B cell (primary cell): Measurements from ENCODE around the gene KLF12. TPM values are rescaled to one million over a fixed set of nuclear protein-coding genes. Genes with fewer than 3 reads are reported as not detected.

Source experiments
- ATAC-seq: fragments of 200-7000 bp; cut with Tn5 transposase; one replicate; pipeline ENCODE4 v1.10.0; 2021; ENCODE audit warnings: low read depth, mild to moderate bottlenecking, moderate number of reproducible peaks, moderate library complexity
- CTCF ChIA-PET: fragments of 350-600 bp; sonication (Branson Sonifier 250); formaldehyde crosslinking; loops from one replicate; lab custom pipeline; 2021; ENCODE audit warnings: antibody characterized with exemption, inconsistent platforms; lab: Charles Lee
- POLR2A ChIA-PET: fragments of 350-600 bp; sonication (Branson Sonifier 250); formaldehyde crosslinking; loops from one replicate; lab custom pipeline; 2021; ENCODE audit warnings: antibody characterized with exemption; lab: Charles Lee
- DNase-seq: peaks from one replicate; pipeline ENCODE4 v3.0.0; 2013
- H2AFZ ChIP-seq: 2 replicates; pipeline ENCODE4 v1.6.1; 2012; ENCODE audit warnings: mild to moderate bottlenecking, low read depth, low read length; ENCODE audit not compliant: insufficient read depth, poor library complexity, severe bottlenecking
- H3K27ac ChIP-seq, 2 donors: 1 replicate in 1 of 2; 2 replicates in 1 of 2; pipeline ENCODE4 v1.5.1; 2012 to 2013; ENCODE audit warnings: low read length in 2 of 2, mild to moderate bottlenecking in 2 of 2, moderate library complexity in 1 of 2
- H3K27me3 ChIP-seq, 4 experiments: fragments of 200-600 bp in 1 of 4; sonication (generic) in 1 of 4; replicated peaks in 1 of 4; 1 replicate in 2 of 4; 2 replicates in 2 of 4; pipeline versions ENCODE4 v1.6.1 to v1.7.0; 2013 to 2016; ENCODE audit warnings: low read length in 3 of 4, mild to moderate bottlenecking in 2 of 4, mixed read lengths in 1 of 4, moderate library complexity in 1 of 4; ENCODE audit not compliant: insufficient read depth in 4 of 4, control insufficient read depth in 3 of 4; ENCODE audit errors: control extremely low read depth in 1 of 4
- H3K36me3 ChIP-seq, 2 experiments: replicated peaks in 1 of 2; 1 replicate in 1 of 2; 2 replicates in 1 of 2; pipeline versions ENCODE4 v1.6.1 to v1.7.1; 2013; ENCODE audit warnings: low read length in 1 of 2; ENCODE audit not compliant: insufficient read depth in 2 of 2, control insufficient read depth in 1 of 2; ENCODE audit errors: control extremely low read depth in 1 of 2, extremely low read depth in 1 of 2
- H3K4me1 ChIP-seq, 2 donors: fragments of 200-600 bp in 1 of 2; sonication (generic) in 1 of 2; 1 replicate in 1 of 2; 2 replicates in 1 of 2; pipeline versions ENCODE4 v1.5.1 to v1.6.1; 2013 to 2017; ENCODE audit warnings: low read length in 2 of 2; ENCODE audit not compliant: control insufficient read depth in 2 of 2, insufficient read depth in 2 of 2
- H3K4me2 ChIP-seq: replicated peaks from 2 replicates; pipeline ENCODE3; 2012; ENCODE audit warnings: mild to moderate bottlenecking, low read depth, low read length; ENCODE audit not compliant: poor library complexity, severe bottlenecking
- H3K4me3 ChIP-seq, 5 experiments: fragments of 200-600 bp in 1 of 5; sonication (generic) in 1 of 5; 1 replicate in 3 of 5; 2 replicates in 2 of 5; pipeline versions ENCODE4 v1.5.1 to v1.7.0; 2011 to 2016; ENCODE audit warnings: low read length in 4 of 5, mild to moderate bottlenecking in 4 of 5, low read depth in 2 of 5, control low read depth in 1 of 5, moderate library complexity in 1 of 5; ENCODE audit not compliant: insufficient read depth in 1 of 5; ENCODE audit errors: control extremely low read depth in 1 of 5, extremely low read depth in 1 of 5
- H3K79me2 ChIP-seq: fragments of 200-600 bp; sonication (generic); one replicate; pipeline ENCODE4 v1.6.0; 2016; ENCODE audit warnings: low read length; ENCODE audit not compliant: control insufficient read depth, insufficient read depth
- H3K9ac ChIP-seq: fragments of 200-600 bp; sonication (generic); 2 replicates; pipeline ENCODE4 v1.6.1; 2017; ENCODE audit warnings: mild to moderate bottlenecking, low read length, moderate library complexity
- H3K9me3 ChIP-seq, 3 donors: one replicate each; pipeline versions ENCODE4 v1.6.1 to v1.7.1; 2013; ENCODE audit warnings: low read length in 2 of 3; ENCODE audit not compliant: control insufficient read depth in 2 of 3, insufficient read depth in 1 of 3; ENCODE audit errors: control extremely low read depth in 1 of 3
- H4K20me1 ChIP-seq: 2 replicates; pipeline ENCODE4 v1.6.0; 2012; ENCODE audit warnings: mild to moderate bottlenecking, low read length; ENCODE audit not compliant: insufficient read depth, control insufficient read depth, poor library complexity, severe bottlenecking
- H3K27ac Mint-ChIP-seq: one replicate; pipeline ENCODE4 v1.8.0; 2021; ENCODE audit warnings: mixed read lengths
- H3K27me3 Mint-ChIP-seq: one replicate; pipeline ENCODE4 v1.8.0; 2021; ENCODE audit warnings: mixed read lengths
- H3K4me1 Mint-ChIP-seq: one replicate; pipeline ENCODE4 v1.8.0; 2021; ENCODE audit warnings: mixed read lengths
- H3K4me3 Mint-ChIP-seq: one replicate; pipeline ENCODE4 v1.8.0; 2021; ENCODE audit warnings: mixed read lengths
- H3K9me3 Mint-ChIP-seq: one replicate; pipeline ENCODE4 v1.8.0; 2022; ENCODE audit warnings: mixed read lengths; ENCODE audit not compliant: insufficient read depth
- CTCF ChIP-seq: fragments of 200-600 bp; IDR thresholded peaks from one replicate; pipeline ENCODE4 v1.8.0; 2022; ENCODE audit warnings: antibody characterized with exemption, mild to moderate bottlenecking
- EZH2 ChIP-seq: IDR thresholded peaks from 2 replicates; pipeline ENCODE4 v1.6.1; 2012; ENCODE audit warnings: borderline replicate concordance, low read depth, mild to moderate bottlenecking, moderate library complexity, low read length; ENCODE audit not compliant: insufficient read depth, poor library complexity, severe bottlenecking
- WGBS: methylation state at CpG from one replicate; pipeline ENCODE4 v1.1.5; 2013; ENCODE audit warnings: missing lambda C conversion rate; ENCODE audit not compliant: insufficient coverage; 5-methylcytosine and 5-hydroxymethylcytosine counted together
- intact Hi-C: fragments of 100-400 bp; cut with micrococcal nuclease; formaldehyde crosslinking; loops from one replicate; pipeline ENCODE4 v1.10.0; 2022
- polyA plus RNA-seq: library from polyadenylated mRNA; depleted of rRNA; stranded (reverse); fragments of >200 nt; gene quantifications from 2 replicates; pipeline ENCODE4 v1.2.3, GENCODE V29; 2012
- total RNA-seq, 2 donors: library from RNA; stranded (reverse); fragments of 120-200 nt in 1 of 2; gene quantifications; 1 replicate in 1 of 2; 2 replicates in 1 of 2; pipeline versions ENCODE4 v1.2.3 to v1.2.4, GENCODE V29; 2013 to 2022

Gene KLF12
- total and polyA plus RNA-seq, 2 donors (not counting 1 experiment from before 2014, with no cell fraction given), result 6.7 to 55.7 TPM

- TF ChIP-seq CTCF, result no peak
- no peak for TF ChIP-seq EZH2
- H3K79me2 ChIP-seq, result no peaks in the 10 kb centered on the region
- H3K27ac ChIP-seq, result no peak overlapping the region
- intact Hi-C loops, result no loop called here
- peaks cover 6% of the 10 kb centered on the region for H3K27me3 Mint-ChIP-seq
- H3K4me3 ChIP-seq, result no peak overlapping the region
- H3K9ac ChIP-seq, result no peak overlapping the region
- H3K4me3 Mint-ChIP-seq, result no peak overlapping the region
- ChIA-PET POLR2A (no interaction called here), CTCF (no interaction called here)
- no peak overlapping the region for H2AFZ ChIP-seq
- no peaks in the 10 kb centered on the region for H3K36me3 ChIP-seq
- ATAC-seq (no peak), DNase-seq (no peak)
- no peaks in the 10 kb centered on the region for H4K20me1 ChIP-seq
- H3K9me3 Mint-ChIP-seq, result no peaks in the 10 kb centered on the region
- no peaks in the 10 kb centered on the region for H3K4me1 ChIP-seq
- no CpG with 5 or more reads among the region's 2 CpGs for WGBS
- H3K9me3 ChIP-seq, result no peaks in the 10 kb centered on the region
- no peak overlapping the region for H3K4me2 ChIP-seq
- H3K4me1 Mint-ChIP-seq, result no peaks in the 10 kb centered on the region
- no peaks in the 10 kb centered on the region for H3K27me3 ChIP-seq
- no peak overlapping the region for H3K27ac Mint-ChIP-seq
These were observed 28.6 kb upstream of the KLF12 start for GRCh38 chr13:74162782-74163181.

- Mint-ChIP-seq H3K9me3 (no peaks in the 10 kb centered on the region), H3K4me3 (no peak overlapping the region), H3K4me1 (no peaks in the 10 kb centered on the region), H3K27ac (no peak overlapping the region), H3K27me3 (peaks cover 5% of the 10 kb centered on the region)
- DNase-seq, result no peak
- no peak for ATAC-seq
- H4K20me1 ChIP-seq, result no peaks in the 10 kb centered on the region
- H3K4me1 ChIP-seq, result no peaks in the 10 kb centered on the region
- POLR2A ChIA-PET, result no interaction called here
- no peaks in the 10 kb centered on the region for H3K36me3 ChIP-seq
- H3K79me2 ChIP-seq, result no peaks in the 10 kb centered on the region
- 95% methylated on average over 2 of the region's 2 CpGs for WGBS
- no peak overlapping the region for H3K4me2 ChIP-seq
- H2AFZ ChIP-seq, result no peak overlapping the region
- H3K4me3 ChIP-seq, result no peak overlapping the region
- intact Hi-C loops, result no loop called here
- no peak overlapping the region for H3K9ac ChIP-seq
- TF ChIP-seq CTCF, result no peak
- TF ChIP-seq EZH2, result no peak
- no peaks in the 10 kb centered on the region for H3K9me3 ChIP-seq
- no peak overlapping the region for H3K27ac ChIP-seq
- CTCF ChIA-PET, result no interaction called here
- H3K27me3 ChIP-seq, result no peaks in the 10 kb centered on the region
These were observed 27.9 kb upstream of the KLF12 start for GRCh38 chr13:74162135-74162534.
